Breast epithelium (tissue), 4 donors: ENCODE results near the gene KRTAP10-10. TPM values are rescaled to one million over a fixed set of nuclear protein-coding genes. Genes with fewer than 3 reads are reported as not detected.
"Not testable (repeated sequence)": the region's sequence is repeated elsewhere in the genome, so short reads cannot be mapped to it uniquely, and the experiment has no call there.

Experiments
- DNase-seq, 2 donors: peaks; one replicate each; pipeline ENCODE4 v3.0.0-alpha.2; 2019; ENCODE audit warnings: low spot score in 2 of 2
- H3K27ac ChIP-seq, 2 donors: fragments of 200-600 bp; sonication (generic) in 1 of 2; one replicate each; pipeline ENCODE4 v1.5.1; 2016 to 2019; ENCODE audit warnings: mild to moderate bottlenecking in 1 of 2
- H3K27me3 ChIP-seq, 2 donors: fragments of 200-600 bp; sonication (generic) in 1 of 2; one replicate each; pipeline versions ENCODE4 v1.5.1 to v1.6.0; 2017 to 2019; ENCODE audit warnings: control low read depth in 1 of 2, mild to moderate bottlenecking in 1 of 2
- H3K36me3 ChIP-seq: fragments of 200-600 bp; one replicate; pipeline ENCODE4 v1.5.1; 2019
- H3K4me1 ChIP-seq, 2 donors: fragments of 200-600 bp; sonication (generic); one replicate each; pipeline ENCODE4 v1.5.1; 2016 to 2019; ENCODE audit warnings: control low read depth in 1 of 2
- H3K4me3 ChIP-seq, 3 donors: fragments of 200-600 bp; sonication (generic); 1 replicate in 2 of 3; 2 replicates in 1 of 3; pipeline ENCODE4 v1.5.1; 2016 to 2019; ENCODE audit warnings: mild to moderate bottlenecking in 3 of 3, moderate library complexity in 2 of 3
- H3K9me3 ChIP-seq, 2 donors: fragments of 200-600 bp; sonication (generic) in 1 of 2; one replicate each; pipeline ENCODE4 v1.5.1; 2016 to 2019; ENCODE audit warnings: control low read depth in 1 of 2
- POLR2A ChIP-seq: fragments of 450-650 bp; IDR thresholded peaks from one replicate; pipeline ENCODE4 v1.6.1; 2016; ENCODE audit warnings: antibody characterized with exemption, mild to moderate bottlenecking, moderate library complexity
- POLR2AphosphoS5 ChIP-seq, 3 donors: sonication (generic); formaldehyde crosslinking; IDR thresholded peaks; one replicate each; pipeline ENCODE4 v1.6.1; 2017; ENCODE audit warnings: antibody characterized with exemption in 3 of 3
- intact Hi-C: fragments of 100-400 bp; cut with DNase I; formaldehyde crosslinking; loops from one replicate; pipeline ENCODE4 v1.15.1; 2023; ENCODE audit warnings: low total_unique reads
- total RNA-seq, 3 donors: library from RNA; depleted of rRNA; stranded (reverse); fragments of >200 nt; gene quantifications; one replicate each; pipeline ENCODE4 v1.1.0, GENCODE V29; 2016
- TF ChIP-seq, protein P1 (sequence below), 3 donors: fragments of 450-650 bp; IDR thresholded peaks; one replicate each; pipeline ENCODE4 v1.5.1; 2016 to 2017; ENCODE audit warnings: antibody characterized with exemption in 3 of 3, mild to moderate bottlenecking in 3 of 3, moderate library complexity in 3 of 3

Gene KRTAP10-10
- total RNA-seq, 3 donors from 2014 or later, result not detected

DNA sequence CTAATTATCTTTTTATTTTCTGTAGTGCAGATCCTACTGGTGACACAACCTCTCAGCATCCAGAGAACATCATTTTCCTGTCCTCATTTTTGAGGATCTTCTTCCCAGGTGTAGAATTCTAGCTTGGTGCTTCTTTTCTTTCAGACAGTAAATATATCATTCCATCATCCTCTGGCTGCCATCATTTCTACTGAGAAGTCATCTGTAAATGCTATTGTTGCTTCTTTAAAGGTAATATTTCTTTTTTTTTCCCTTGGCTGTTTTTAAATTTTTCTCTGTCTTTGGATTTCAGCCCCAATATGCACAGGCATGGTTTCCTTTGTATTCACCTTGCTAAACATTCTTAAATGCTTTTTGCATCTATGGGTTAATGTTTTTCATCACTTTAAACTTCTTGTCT, 13.6 kb upstream of the KRTAP10-10 start:
- intact Hi-C loops, result no loop called here
- no peak for DNase-seq
- H3K4me1 ChIP-seq, result no peaks in the 10 kb centered on the region
- H3K9me3 ChIP-seq, result peaks cover 11 to 38% of the 10 kb centered on the region in 2 donors
- H3K36me3 ChIP-seq, result no peaks in the 10 kb centered on the region
- H3K27me3 ChIP-seq, result peaks cover 0 to 20% of the 10 kb centered on the region in 2 donors
- no peak overlapping the region for H3K27ac ChIP-seq
- H3K4me3 ChIP-seq, result no peak overlapping the region
- TF ChIP-seq, protein P1, sequence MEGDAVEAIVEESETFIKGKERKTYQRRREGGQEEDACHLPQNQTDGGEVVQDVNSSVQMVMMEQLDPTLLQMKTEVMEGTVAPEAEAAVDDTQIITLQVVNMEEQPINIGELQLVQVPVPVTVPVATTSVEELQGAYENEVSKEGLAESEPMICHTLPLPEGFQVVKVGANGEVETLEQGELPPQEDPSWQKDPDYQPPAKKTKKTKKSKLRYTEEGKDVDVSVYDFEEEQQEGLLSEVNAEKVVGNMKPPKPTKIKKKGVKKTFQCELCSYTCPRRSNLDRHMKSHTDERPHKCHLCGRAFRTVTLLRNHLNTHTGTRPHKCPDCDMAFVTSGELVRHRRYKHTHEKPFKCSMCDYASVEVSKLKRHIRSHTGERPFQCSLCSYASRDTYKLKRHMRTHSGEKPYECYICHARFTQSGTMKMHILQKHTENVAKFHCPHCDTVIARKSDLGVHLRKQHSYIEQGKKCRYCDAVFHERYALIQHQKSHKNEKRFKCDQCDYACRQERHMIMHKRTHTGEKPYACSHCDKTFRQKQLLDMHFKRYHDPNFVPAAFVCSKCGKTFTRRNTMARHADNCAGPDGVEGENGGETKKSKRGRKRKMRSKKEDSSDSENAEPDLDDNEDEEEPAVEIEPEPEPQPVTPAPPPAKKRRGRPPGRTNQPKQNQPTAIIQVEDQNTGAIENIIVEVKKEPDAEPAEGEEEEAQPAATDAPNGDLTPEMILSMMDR (IDR thresholded peaks at IDR 0.05), result no peak
- no peak for TF ChIP-seq POLR2A
- TF ChIP-seq POLR2AphosphoS5 (IDR thresholded peaks at IDR 0.05), result no peak

DNA sequence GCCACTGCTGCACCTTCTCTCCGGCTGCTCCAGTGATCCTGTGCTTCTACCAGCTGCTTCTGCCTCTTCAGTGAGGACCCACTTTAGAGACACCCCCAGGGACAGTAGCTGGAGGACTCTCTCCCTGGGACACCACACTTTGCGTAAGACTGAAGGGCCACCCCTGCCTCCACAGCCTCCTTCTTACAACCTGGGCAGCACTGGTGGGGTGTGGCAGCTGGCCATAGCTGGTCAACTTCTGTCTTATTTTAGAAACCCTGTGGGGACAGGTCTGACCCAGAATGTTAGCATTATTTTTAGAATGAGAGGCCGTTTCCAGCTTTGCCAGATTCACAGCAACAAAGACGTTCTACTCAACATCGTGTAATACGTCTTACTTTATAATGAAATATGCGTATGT, 11.4 kb upstream of the KRTAP10-10 start:
- no peak for DNase-seq
- TF ChIP-seq, protein P1 (IDR thresholded peaks at IDR 0.05), result no peak
- TF ChIP-seq POLR2A (no peak), POLR2AphosphoS5 (IDR thresholded peaks at IDR 0.05) (no peak)

DNA sequence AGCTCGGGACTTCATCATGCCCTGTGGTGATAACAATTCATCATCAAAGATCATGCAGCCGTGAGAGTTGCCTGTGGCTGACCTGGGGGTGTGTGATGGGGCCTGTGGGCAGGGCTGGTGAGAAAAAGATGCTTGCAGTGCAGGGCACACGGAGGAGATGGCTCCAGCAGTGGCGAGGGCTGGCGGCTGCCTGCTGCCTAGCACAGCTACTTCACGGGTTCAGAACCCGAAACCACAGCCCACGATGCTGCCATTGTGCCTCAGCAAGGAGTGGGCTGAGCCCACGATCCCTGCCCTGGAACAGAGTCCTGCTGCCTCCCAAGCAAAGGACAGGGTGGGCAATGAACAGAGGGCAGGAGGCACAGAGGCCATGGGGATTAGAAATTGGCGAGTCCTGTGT, 10.9 kb upstream of the KRTAP10-10 start:
- intact Hi-C loops, result no loop called here
- no peak overlapping the region for H3K27ac ChIP-seq
- TF ChIP-seq, protein P1 (IDR thresholded peaks at IDR 0.05), result no peak
- TF ChIP-seq POLR2AphosphoS5 (IDR thresholded peaks at IDR 0.05) (no peak), POLR2A (no peak)
- peaks cover 0 to 17% of the 10 kb centered on the region in 2 donors for H3K27me3 ChIP-seq
- no peaks in the 10 kb centered on the region for H3K4me1 ChIP-seq
- DNase-seq, result no peak
- peaks cover 24 to 40% of the 10 kb centered on the region in 2 donors for H3K9me3 ChIP-seq
- H3K4me3 ChIP-seq, result no peak overlapping the region
- H3K36me3 ChIP-seq, result no peaks in the 10 kb centered on the region

More for the DNA sequence above, 11.4 kb upstream of the KRTAP10-10 start:
- Histone ChIP-seq H3K9me3 (peaks cover 19 to 35% of the 10 kb centered on the region in 2 donors), H3K36me3 (no peaks in the 10 kb centered on the region), H3K27me3 (peaks cover 0 to 17% of the 10 kb centered on the region in 2 donors), H3K4me3 (no peak overlapping the region), H3K27ac (no peak overlapping the region), H3K4me1 (no peaks in the 10 kb centered on the region)
- intact Hi-C loops, result no loop called here

DNA sequence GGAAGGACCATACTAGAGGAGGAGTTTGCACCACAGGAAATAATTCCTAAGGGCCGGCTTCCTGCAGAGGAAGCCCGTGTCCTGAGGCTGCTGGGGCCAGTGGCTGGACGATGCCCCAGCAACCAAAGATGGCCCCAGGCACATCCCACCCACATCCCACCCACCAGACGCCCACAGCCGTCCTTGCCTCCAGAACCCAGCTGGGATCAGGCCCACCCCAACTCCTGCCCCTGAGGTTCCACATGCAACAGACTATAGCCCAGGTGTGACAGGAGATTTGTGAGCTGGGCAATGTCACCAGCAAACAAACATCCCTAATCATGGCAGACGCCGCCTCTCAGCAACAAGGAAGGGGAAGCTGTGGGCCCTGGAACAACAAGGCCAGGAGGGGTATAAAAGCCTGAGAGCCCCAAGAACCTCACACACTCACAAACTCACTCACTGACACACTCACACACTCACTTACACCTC, 10.4 kb upstream of the KRTAP10-10 start, which contains the start of gene KRTAP10-9:
Gene KRTAP10-9 (plus strand): TSS at position 421 of the 471 bp plus-strand sequence. CDS start 79 bp downstream, outside the sequence.
- no peak within 1 kb of the TSS for H3K4me3 ChIP-seq
- H3K36me3 ChIP-seq, result no peaks in the 10 kb centered on the region
- intact Hi-C loops, result no loop called here
- H3K27me3 ChIP-seq, result peaks cover 0 to 17% of the 10 kb centered on the region in 2 donors
- TF ChIP-seq, protein P1 (IDR thresholded peaks at IDR 0.05), result no peak
- TF ChIP-seq POLR2AphosphoS5 (IDR thresholded peaks at IDR 0.05) (no peak), POLR2A (no peak)
- peaks cover 29 to 45% of the 10 kb centered on the region in 2 donors for H3K9me3 ChIP-seq
- no peak for DNase-seq
- H3K4me1 ChIP-seq, result no peaks in the 10 kb centered on the region
- H3K27ac ChIP-seq, result no peak within 1 kb of the TSS

DNA sequence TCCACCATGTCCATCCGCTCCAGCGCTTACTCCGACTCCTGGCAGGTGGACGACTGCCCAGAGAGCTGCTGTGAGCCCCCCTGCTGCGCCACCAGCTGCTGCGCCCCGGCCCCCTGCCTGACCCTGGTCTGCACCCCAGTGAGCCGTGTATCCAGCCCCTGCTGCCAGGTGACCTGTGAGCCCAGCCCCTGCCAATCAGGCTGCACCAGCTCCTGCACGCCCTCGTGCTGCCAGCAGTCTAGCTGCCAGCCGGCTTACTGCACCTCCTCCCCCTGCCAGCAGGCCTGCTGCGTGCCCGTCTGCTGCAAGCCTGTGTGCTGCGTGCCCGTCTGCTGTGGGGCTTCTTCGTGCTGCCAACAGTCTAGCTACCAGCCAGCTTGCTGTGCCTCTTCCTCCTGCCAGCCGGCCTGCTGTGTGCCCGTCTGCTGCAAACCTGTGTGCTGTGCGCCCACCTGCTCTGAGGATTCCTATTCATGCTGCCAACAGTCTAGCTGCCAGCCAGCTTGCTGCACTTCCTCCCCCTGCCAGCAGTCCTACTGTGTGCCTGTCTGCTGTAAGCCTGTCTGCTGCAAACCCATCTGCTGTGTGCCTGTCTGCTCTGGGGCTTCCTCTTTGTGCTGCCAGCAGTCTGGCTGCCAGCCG, 9.9 kb upstream of the KRTAP10-10 start:
- H3K27ac ChIP-seq, H3K4me3 ChIP-seq, DNase-seq, H3K4me1 ChIP-seq, H3K36me3 ChIP-seq, intact Hi-C loops: not testable (repeated sequence)
- Histone ChIP-seq H3K27me3 (peaks cover 0 to 17% of the 10 kb centered on the region in 2 donors), H3K9me3 (peaks cover 35 to 51% of the 10 kb centered on the region in 2 donors)

DNA sequence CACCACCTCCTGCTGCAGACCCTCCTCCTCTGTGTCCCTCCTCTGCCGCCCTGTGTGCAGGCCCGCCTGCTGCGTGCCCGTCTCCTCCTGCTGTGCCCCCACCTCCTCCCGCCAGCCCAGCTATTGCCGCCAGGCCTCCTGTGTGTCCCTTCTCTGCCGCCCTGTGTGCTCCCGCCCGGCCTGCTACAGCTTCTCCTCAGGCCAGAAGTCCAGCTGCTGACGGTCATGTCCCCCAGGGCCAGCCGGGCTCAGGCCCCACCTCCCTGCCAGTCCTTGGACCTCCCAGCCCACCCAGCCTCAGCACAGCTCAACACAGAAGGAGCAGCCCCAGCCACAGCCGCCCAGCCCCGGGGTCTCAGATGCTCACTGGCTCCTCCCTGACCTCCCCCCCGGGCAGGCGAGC, 9.3 kb upstream of the KRTAP10-10 start:
- H3K36me3 ChIP-seq, H3K27ac ChIP-seq, intact Hi-C loops, H3K4me1 ChIP-seq, DNase-seq, H3K4me3 ChIP-seq: not testable (repeated sequence)
- H3K27me3 ChIP-seq, result peaks cover 0 to 17% of the 10 kb centered on the region in 2 donors
- peaks cover 38 to 53% of the 10 kb centered on the region in 2 donors for H3K9me3 ChIP-seq
